Measurements from ENCODE around the gene SLC16A13. TPM values are rescaled to one million over a fixed set of nuclear protein-coding genes. Genes with fewer than 3 reads are reported as not detected.
A peak's percentile ranks its signal among the peaks of the same experiment; 100 is the strongest.

The SLC16A13 gene
- total and polyA plus RNA-seq, 7 donors = 0.17 to 1.5 (median 0.57) TPM

GRCh38 chr17:7064261-7064660 lies 28.4 kb downstream of the SLC16A13 start:
- intact Hi-C loops (cut with DNase I) = no loop called here
- H3K27me3 ChIP-seq (ENCODE audit: insufficient read depth in 3 of 3, low read length in 2 of 3) = peaks cover 0 to 33% (median 3%) of the 10 kb centered on the region in 3 donors
- peak in 1 of 4 donors; percentile 53 for ATAC-seq

GRCh38 chr17:7067198-7067597 lies 31.4 kb downstream of the SLC16A13 start:
- WGBS, 3 donors = 36 to 61% (median 45%) methylated on average over 1 of the region's 1 CpG
- no peak overlapping the region for H3K4me3 ChIP-seq
- intact Hi-C loops (cut with DNase I) = no loop called here
- TF ChIP-seq CTCF (IDR thresholded peaks at IDR 0.05) = no peak
- peaks cover 0 to 19% (median 3%) of the 10 kb centered on the region in 3 donors for H3K27me3 ChIP-seq (ENCODE audit: insufficient read depth in 3 of 3, low read length in 2 of 3)
- H3K36me3 ChIP-seq (ENCODE audit: insufficient read depth in 1 of 2, low read depth in 1 of 2) = no peaks in the 10 kb centered on the region
- ATAC-seq = no peak
- no peak overlapping the region for H3K27ac ChIP-seq
- no peaks in the 10 kb centered on the region for H3K4me1 ChIP-seq
- no peak for DNase-seq
- H3K9me3 ChIP-seq = no peaks in the 10 kb centered on the region

More at GRCh38 chr17:7064261-7064660, 28.4 kb downstream of the SLC16A13 start:
- Histone ChIP-seq H3K4me3 (no peak overlapping the region), H3K36me3 (ENCODE audit: insufficient read depth in 1 of 2, low read depth in 1 of 2) (no peaks in the 10 kb centered on the region), H3K4me1 (no peaks in the 10 kb centered on the region), H3K9me3 (no peaks in the 10 kb centered on the region), H3K27ac (no peak overlapping the region)
- TF ChIP-seq CTCF (IDR thresholded peaks at IDR 0.05) = no peak
- 23 to 29% (median 28%) methylated on average over 4 of the region's 4 CpGs for WGBS, 3 donors
- peak in 1 of 2 donors; percentile 63 for DNase-seq

- Histone ChIP-seq H3K9me3 (no peaks in the 10 kb centered on the region), H3K4me3 (no peak overlapping the region), H3K36me3 (ENCODE audit: insufficient read depth in 1 of 2, low read depth in 1 of 2) (no peaks in the 10 kb centered on the region), H3K4me1 (no peaks in the 10 kb centered on the region), H3K27me3 (ENCODE audit: insufficient read depth in 3 of 3, low read length in 2 of 3) (peaks cover 0 to 10% (median 3%) of the 10 kb centered on the region in 3 donors), H3K27ac (no peak overlapping the region)
- ATAC-seq = no peak
- 8 to 41% (median 30%) methylated on average over 1 of the region's 1 CpG for WGBS, 3 donors
- TF ChIP-seq CTCF (IDR thresholded peaks at IDR 0.05) = no peak
- intact Hi-C loops (cut with DNase I) = no loop called here
- no peak for DNase-seq
Observed at GRCh38 chr17:7068268-7068667, 32.5 kb downstream of the SLC16A13 start.

DNA sequence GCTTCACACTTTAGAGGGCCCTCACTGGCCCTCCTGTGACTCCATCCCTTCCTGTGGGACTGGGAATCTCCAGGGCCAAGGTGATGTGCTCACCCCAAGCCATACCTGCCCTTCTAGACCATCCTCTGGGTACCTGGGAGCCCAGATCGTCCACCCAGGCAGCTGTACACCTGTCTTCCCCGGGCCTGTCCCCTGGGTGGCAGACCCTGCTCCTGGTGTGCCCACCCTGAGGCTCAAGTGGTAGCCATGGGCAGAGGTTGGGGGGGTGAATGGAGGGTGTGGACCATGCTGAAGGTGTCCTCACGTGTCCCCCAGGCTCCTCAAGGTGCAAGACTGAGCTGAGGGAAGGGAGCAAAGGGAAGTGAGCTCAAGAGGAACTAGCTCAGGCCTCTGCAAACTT lies 34.9 kb downstream of the SLC16A13 start:
- Histone ChIP-seq H3K4me3 (no peak overlapping the region), H3K4me1 (no peaks in the 10 kb centered on the region), H3K36me3 (ENCODE audit: insufficient read depth in 1 of 2, low read depth in 1 of 2) (no peaks in the 10 kb centered on the region), H3K27ac (no peak overlapping the region), H3K27me3 (ENCODE audit: insufficient read depth in 3 of 3, low read length in 2 of 3) (peaks cover 0 to 3% (median 0%) of the 10 kb centered on the region in 3 donors), H3K9me3 (no peaks in the 10 kb centered on the region)
- intact Hi-C loops (cut with DNase I) = no loop called here
- ATAC-seq (no peak), DNase-seq (no peak)
- 67 to 87% (median 74%) methylated on average over 3 of the region's 3 CpGs for WGBS, 3 donors
- no peak for TF ChIP-seq CTCF (IDR thresholded peaks at IDR 0.05)

DNA sequence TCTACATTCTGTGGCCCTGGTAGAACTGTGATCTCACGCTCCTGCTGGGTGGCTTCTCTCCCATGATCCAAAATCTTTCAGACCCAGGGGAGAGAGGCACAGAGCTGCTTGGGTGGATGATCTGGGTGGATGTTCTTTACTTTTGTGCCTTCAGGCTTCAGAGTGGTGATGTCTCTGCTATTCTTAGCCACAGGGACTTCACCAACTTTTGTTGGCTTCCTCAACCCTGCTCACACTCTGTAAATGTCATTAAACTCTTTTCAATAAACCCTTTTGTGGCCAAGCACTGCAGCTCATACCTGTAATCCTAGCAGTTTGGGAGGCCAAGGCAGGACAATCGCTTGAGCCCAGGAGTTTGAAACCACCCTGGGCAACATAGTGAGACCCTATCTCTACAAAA lies 36.6 kb downstream of the SLC16A13 start:
- ATAC-seq = no peak
- DNase-seq = no peak
- no peak for TF ChIP-seq CTCF (IDR thresholded peaks at IDR 0.05)
- H3K27ac ChIP-seq = no peak overlapping the region
- H3K9me3 ChIP-seq = no peaks in the 10 kb centered on the region
- H3K27me3 ChIP-seq (ENCODE audit: insufficient read depth in 3 of 3, low read length in 2 of 3) = peaks cover 0 to 3% (median 0%) of the 10 kb centered on the region in 3 donors
- WGBS, 3 donors = 74 to 88% (median 79%) methylated on average over 2 of the region's 2 CpGs
- intact Hi-C loops (cut with DNase I) = no loop called here
- no peaks in the 10 kb centered on the region for H3K36me3 ChIP-seq (ENCODE audit: insufficient read depth in 1 of 2, low read depth in 1 of 2)
- H3K4me1 ChIP-seq = no peaks in the 10 kb centered on the region
- no peak overlapping the region for H3K4me3 ChIP-seq

Measured in psoas muscle (tissue), 8 donors.